NT2/D1 (cell line): ENCODE data around the gene MGAT4C.

Experiments
- SUZ12 ChIP-seq: IDR thresholded peaks from 2 replicates; pipeline ENCODE4 v1.6.1; 2011; ENCODE audit not compliant: insufficient read length, insufficient read depth; ENCODE audit errors: extremely low read depth
- ZNF274 ChIP-seq: IDR thresholded peaks from 2 replicates; pipeline ENCODE4 v1.6.1; 2011; ENCODE audit warnings: mild to moderate bottlenecking, low read depth, low read length

DNA sequence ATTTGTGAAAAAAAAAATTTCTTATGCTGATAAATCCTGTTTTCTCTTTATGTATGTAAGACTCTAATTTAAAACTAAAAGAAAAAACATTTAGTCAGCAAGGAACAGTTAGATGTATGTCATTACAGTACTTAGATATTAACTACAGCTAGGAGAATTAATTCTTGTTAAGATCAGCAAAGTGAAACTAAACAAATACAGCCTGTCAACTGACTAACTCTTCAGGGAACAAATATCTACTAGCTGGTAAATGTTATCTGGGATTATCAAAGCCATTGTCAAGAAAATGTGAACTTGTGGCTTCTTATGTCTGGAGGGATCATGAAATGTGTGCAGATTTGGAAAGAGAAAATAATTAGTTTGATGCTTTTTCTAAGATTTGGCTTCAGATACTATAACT lies 27.5 kb downstream of the MGAT4C start:
- TF ChIP-seq ZNF274 (no peak), SUZ12 (no peak)
